Sigmoid colon (tissue), 7 donors: ENCODE results near the gene GET4. TPM values are rescaled to one million over a fixed set of nuclear protein-coding genes. Genes with fewer than 3 reads are reported as not detected.
A peak's percentile ranks its signal among the peaks of the same experiment; 100 is the strongest.

ENCODE experiments used
- DNase-seq: peaks from one replicate; pipeline ENCODE4 v3.0.0-alpha.2; 2019
- H3K27ac ChIP-seq, 4 donors: fragments of 200-600 bp; sonication (generic); one replicate each; pipeline ENCODE4 v1.5.1; 2016 to 2019; ENCODE audit warnings: mild to moderate bottlenecking in 1 of 4
- H3K27me3 ChIP-seq, 3 donors: fragments of 200-600 bp; sonication (generic); one replicate each; pipeline ENCODE4 v1.5.1; 2019; ENCODE audit warnings: mild to moderate bottlenecking in 1 of 3
- H3K36me3 ChIP-seq, 4 donors: fragments of 200-600 bp; sonication (generic); one replicate each; pipeline ENCODE4 v1.5.1; 2016 to 2019
- H3K4me1 ChIP-seq, 4 donors: fragments of 200-600 bp; sonication (generic); one replicate each; pipeline ENCODE4 v1.5.1; 2017 to 2019
- H3K4me3 ChIP-seq, 4 donors: fragments of 200-600 bp; sonication (generic); one replicate each; pipeline ENCODE4 v1.5.1; 2017 to 2019; ENCODE audit warnings: mild to moderate bottlenecking in 2 of 4, moderate library complexity in 1 of 4
- H3K9me3 ChIP-seq, 4 donors: fragments of 200-600 bp in 3 of 4; sonication (generic) in 3 of 4; one replicate each; pipeline versions ENCODE4 v1.5.1 to v1.6.1; 2013 to 2019
- CTCF ChIP-seq, 4 experiments: fragments of 450-650 bp in 3 of 4; fragments of 200-600 bp in 1 of 4; IDR thresholded peaks; one replicate each; pipeline ENCODE4 v1.5.1; 2016 to 2019; ENCODE audit warnings: antibody characterized with exemption in 4 of 4, mild to moderate bottlenecking in 3 of 4, moderate library complexity in 2 of 4
- EP300 ChIP-seq, 4 donors: sonication (generic); formaldehyde crosslinking; IDR thresholded peaks; one replicate each; pipeline ENCODE4 v1.6.1; 2017; ENCODE audit warnings: antibody characterized with exemption in 4 of 4
- POLR2A ChIP-seq, 2 donors: fragments of 450-650 bp; IDR thresholded peaks; one replicate each; pipeline ENCODE4 v1.6.1; 2016; ENCODE audit warnings: antibody characterized with exemption in 2 of 2, mild to moderate bottlenecking in 2 of 2, moderate library complexity in 2 of 2
- POLR2AphosphoS5 ChIP-seq, 4 donors: sonication (generic); formaldehyde crosslinking; IDR thresholded peaks; one replicate each; pipeline ENCODE4 v1.6.1; 2017; ENCODE audit warnings: antibody characterized with exemption in 4 of 4
- WGBS, 2 donors: extraction: QIAGEN DNeasy Blood & Tissue Kit; methylation state at CpG; one replicate each; pipeline ENCODE4 v1.1.7; 2013; 5-methylcytosine and 5-hydroxymethylcytosine counted together
- intact Hi-C: fragments of 100-400 bp; cut with DNase I; formaldehyde crosslinking; loops from one replicate; pipeline ENCODE4 v1.15.1; 2023
- polyA plus RNA-seq, 3 donors: library from polyadenylated mRNA; stranded (reverse); fragments of 200-250 nt; gene quantifications; one replicate each; pipeline ENCODE4 v1.2.3, GENCODE V29; 2013
- total RNA-seq, 4 donors: library from RNA; depleted of rRNA; stranded (reverse); fragments of >200 nt; gene quantifications; one replicate each; pipeline ENCODE4 v1.1.0, GENCODE V29; 2016
- donor health status: healthy with polysubstance abuse.
- donor health status: Bipolar disorder and iron deficiency.
- donor health status: healthy.

GET4 gene
- total and polyA plus RNA-seq, 7 donors = 20.3 to 51.4 (median 27.0) TPM

- TF ChIP-seq POLR2AphosphoS5 (IDR thresholded peaks at IDR 0.05) (no peak), CTCF (IDR thresholded peaks at IDR 0.05) (no peak), POLR2A (IDR thresholded peaks at IDR 0.05) (no peak), EP300 (IDR thresholded peaks at IDR 0.05) (no peak)
- Histone ChIP-seq H3K4me1 (peaks cover 0 to 16% (median 10%) of the 10 kb centered on the region in 4 donors), H3K36me3 (peaks cover 0 to 5% (median 0%) of the 10 kb centered on the region in 4 donors), H3K27me3 (no peaks in the 10 kb centered on the region), H3K4me3 (no peak overlapping the region), H3K9me3 (no peaks in the 10 kb centered on the region), H3K27ac (no peak overlapping the region)
- intact Hi-C loops = loop anchor here (5.0 kb wide), 1 partner anchor 34 kb away; the partner anchor contains the start of gene ADAP1
- 83 to 94% methylated on average over 9 of the region's 9 CpGs for WGBS, 2 donors
- peak; percentile 48 for DNase-seq
Observed at GRCh38 chr7:918118-918425, 41.7 kb downstream of the GET4 start.

GRCh38 chr7:918441-919113 lies 42.2 kb downstream of the GET4 start:
- H3K4me3 ChIP-seq = no peak overlapping the region
- intact Hi-C loops = loop anchor here (5.0 kb wide), 1 partner anchor 34 kb away; the partner anchor contains the start of gene ADAP1
- H3K27me3 ChIP-seq = no peaks in the 10 kb centered on the region
- no peak overlapping the region for H3K27ac ChIP-seq
- 71 to 92% methylated on average over 21 of the region's 21 CpGs for WGBS, 2 donors
- DNase-seq = peak; percentile 57
- TF ChIP-seq POLR2AphosphoS5 (IDR thresholded peaks at IDR 0.05) (no peak), POLR2A (IDR thresholded peaks at IDR 0.05) (no peak), EP300 (IDR thresholded peaks at IDR 0.05) (no peak), CTCF (IDR thresholded peaks at IDR 0.05) (no peak)
- H3K36me3 ChIP-seq = peaks cover 0 to 5% (median 0%) of the 10 kb centered on the region in 4 donors
- H3K9me3 ChIP-seq = no peaks in the 10 kb centered on the region
- H3K4me1 ChIP-seq = peaks cover 0 to 21% (median 10%) of the 10 kb centered on the region in 4 donors

GRCh38 chr7:919114-919442 lies 42.7 kb downstream of the GET4 start:
- intact Hi-C loops = loop anchor here (5.0 kb wide), 1 partner anchor 33 kb away; the partner anchor contains the start of gene ADAP1
- no peak overlapping the region for H3K27ac ChIP-seq

GRCh38 chr7:919924-920341 lies 43.6 kb downstream of the GET4 start:
- H3K4me3 ChIP-seq = no peak overlapping the region
- H3K27ac ChIP-seq = no peak overlapping the region
- 17 to 80% methylated on average over 26 of the region's 26 CpGs for WGBS, 2 donors
- peak; percentile 62 for DNase-seq
- peaks cover 0 to 28% (median 17%) of the 10 kb centered on the region in 4 donors for H3K4me1 ChIP-seq
- no peaks in the 10 kb centered on the region for H3K9me3 ChIP-seq
- intact Hi-C loops = loop anchor here (5.0 kb wide), 1 partner anchor 32 kb away; the partner anchor contains the start of gene ADAP1
- H3K36me3 ChIP-seq = peaks cover 0 to 5% (median 0%) of the 10 kb centered on the region in 4 donors
- H3K27me3 ChIP-seq = no peaks in the 10 kb centered on the region
- no peak for TF ChIP-seq POLR2A (IDR thresholded peaks at IDR 0.05)
- TF ChIP-seq CTCF (IDR thresholded peaks at IDR 0.05) = no peak
- TF ChIP-seq EP300 (IDR thresholded peaks at IDR 0.05) = no peak
- TF ChIP-seq POLR2AphosphoS5 (IDR thresholded peaks at IDR 0.05) = no peak

More at GRCh38 chr7:919114-919442, 42.7 kb downstream of the GET4 start:
- 72 to 91% methylated on average over 13 of the region's 13 CpGs for WGBS, 2 donors
- no peaks in the 10 kb centered on the region for H3K9me3 ChIP-seq
- TF ChIP-seq POLR2A (IDR thresholded peaks at IDR 0.05) (no peak), CTCF (IDR thresholded peaks at IDR 0.05) (no peak), EP300 (IDR thresholded peaks at IDR 0.05) (no peak), POLR2AphosphoS5 (IDR thresholded peaks at IDR 0.05) (no peak)
- peaks cover 0 to 22% (median 11%) of the 10 kb centered on the region in 4 donors for H3K4me1 ChIP-seq
- H3K27me3 ChIP-seq = no peaks in the 10 kb centered on the region
- DNase-seq = peak; percentile 58
- no peak overlapping the region for H3K4me3 ChIP-seq
- H3K36me3 ChIP-seq = peaks cover 0 to 5% (median 0%) of the 10 kb centered on the region in 4 donors
